NCI-H2227 treated with DMSO at 0.1 percent for 48 hours (cell line): ENCODE results near the gene LYPD5.
A peak's percentile ranks its signal among the peaks of the same experiment; 100 is the strongest.
"Not testable (repeated sequence)": the region's sequence is repeated elsewhere in the genome, so short reads cannot be mapped to it uniquely, and the experiment has no call there.

Experiments
- DNase-seq: peaks from one replicate; lab custom pipeline; 2025; lab: John Stamatoyannopoulos, UW

Gene LYPD5

DNA sequence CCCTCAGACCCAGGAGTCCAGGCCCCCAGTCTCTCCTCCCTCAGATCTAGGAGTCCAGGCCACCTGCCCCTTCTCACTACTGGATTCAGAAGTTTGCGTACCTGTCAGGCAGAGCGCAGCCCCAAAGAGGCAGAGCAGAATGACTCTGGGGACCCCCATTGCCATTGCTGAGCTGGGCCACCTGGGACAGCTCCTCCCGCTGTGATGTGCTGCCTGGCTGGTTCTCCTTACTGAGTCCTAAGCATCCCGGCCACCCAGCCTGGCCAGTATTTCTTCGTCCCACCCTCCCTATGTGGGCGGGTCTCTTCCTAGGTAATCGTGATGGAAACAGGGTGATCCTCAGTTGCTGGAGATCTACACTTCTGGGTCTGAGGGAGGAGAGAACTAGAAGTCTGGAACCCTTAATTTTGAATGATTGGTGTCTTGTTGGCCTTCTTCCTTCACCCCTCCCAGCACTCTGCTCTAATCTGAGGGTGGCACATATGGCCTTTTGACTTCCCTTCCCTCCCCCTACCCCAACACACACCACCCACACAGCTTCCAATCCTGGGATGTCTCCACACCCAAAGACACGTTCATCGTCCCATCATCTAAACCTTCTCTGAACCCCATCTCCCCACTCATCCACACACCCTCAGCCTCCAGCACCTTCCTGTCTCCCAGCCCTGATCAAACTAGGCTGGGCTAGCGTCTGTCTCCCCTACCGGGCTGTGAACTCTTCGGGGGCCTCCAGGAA is at the start of gene LYPD5:
Gene LYPD5, minus strand, starts transcription at position 232 of the 736 bp plus-strand sequence. Its CDS starts 67 bp downstream, at position 165.
- DNase-seq, result no peak

DNA sequence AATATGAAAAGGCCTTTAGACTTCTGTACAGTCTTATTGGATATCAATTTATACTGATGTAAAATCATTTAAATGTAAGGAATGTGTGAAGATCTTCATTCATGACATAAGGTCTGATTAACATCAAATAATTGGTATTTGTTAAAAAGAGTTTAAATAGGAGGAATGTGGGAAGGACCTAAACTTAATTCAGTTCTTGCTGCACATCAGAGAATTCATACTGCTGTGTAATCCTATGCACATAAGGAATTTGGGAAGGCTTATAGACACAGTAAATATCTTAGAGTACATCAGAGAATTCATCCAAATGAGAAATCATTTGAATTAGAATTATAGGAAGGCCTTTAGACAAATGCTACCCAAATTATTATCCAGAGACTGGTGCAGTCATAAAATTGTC is 46.6 kb upstream of the LYPD5 start:
- no peak for DNase-seq

DNA sequence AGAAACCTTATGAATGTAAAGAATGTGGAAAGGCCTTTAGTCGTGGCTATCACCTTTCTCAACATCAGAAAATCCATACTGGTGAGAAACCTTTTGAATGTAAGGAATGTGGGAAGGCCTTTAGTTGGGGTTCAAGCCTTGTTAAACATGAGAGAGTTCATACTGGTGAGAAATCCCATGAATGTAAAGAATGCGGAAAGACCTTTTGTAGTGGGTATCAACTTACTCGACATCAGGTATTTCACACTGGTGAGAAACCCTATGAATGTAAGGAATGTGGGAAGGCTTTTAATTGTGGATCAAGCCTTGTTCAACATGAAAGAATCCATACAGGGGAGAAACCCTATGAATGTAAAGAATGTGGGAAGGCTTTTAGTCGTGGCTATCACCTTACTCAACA is 45.6 kb upstream of the LYPD5 start:
- DNase-seq, result no peak

- no peak for DNase-seq
Measured at GRCh38 chr19:43847246-43847645, 45.0 kb upstream of the LYPD5 start.

GRCh38 chr19:43842007-43842406 is 39.8 kb upstream of the LYPD5 start:
- no peak for DNase-seq

DNA sequence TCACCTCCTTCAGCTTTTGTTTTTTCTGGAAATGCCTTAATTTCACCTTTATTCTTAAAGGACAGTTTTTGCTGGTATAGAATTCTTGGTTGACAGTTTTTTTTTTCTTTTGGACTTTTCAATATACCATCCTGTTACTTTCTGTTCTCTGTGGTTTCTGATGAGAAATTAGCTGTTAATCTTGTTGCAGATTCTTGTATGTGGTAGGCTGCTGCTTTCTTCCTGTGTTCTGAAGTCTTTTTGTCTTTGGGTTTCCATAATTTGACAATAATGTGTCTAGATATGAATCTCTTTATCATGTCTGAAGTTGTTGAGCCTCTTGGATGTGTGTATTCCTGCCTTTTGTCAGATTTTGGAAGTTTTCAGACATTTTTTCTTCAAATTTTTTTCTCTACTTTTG is 36.9 kb upstream of the LYPD5 start:
- DNase-seq, result no peak

GRCh38 chr19:43826787-43827754 is 24.8 kb upstream of the LYPD5 start, which contains the start of gene ZNF283:
Gene ZNF283, plus strand, starts transcription at chr19:43827321. Its CDS starts 6,184 bp downstream, at chr19:43833505.
- peak; percentile 84 for DNase-seq

DNA sequence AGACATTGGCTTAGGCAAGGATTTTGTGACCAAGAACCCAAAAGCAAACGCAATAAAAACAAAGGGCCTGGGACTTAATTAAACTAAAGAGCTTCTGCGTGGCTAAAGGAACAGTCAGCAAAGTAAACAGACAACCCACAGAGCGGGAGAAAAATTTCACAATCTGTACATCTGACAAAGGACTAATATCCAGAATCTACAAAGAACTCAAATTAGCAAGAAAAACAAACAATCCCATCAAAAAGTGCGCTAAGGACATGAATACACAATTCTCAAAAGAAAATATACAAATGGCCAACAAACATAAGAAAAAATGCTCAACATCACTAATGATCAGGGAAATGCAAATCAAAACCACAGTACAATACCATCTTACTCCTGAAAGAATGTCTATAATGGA is 22.3 kb upstream of the LYPD5 start:
- DNase-seq, result not testable (repeated sequence)

GRCh38 chr19:43823856-43824255 is 21.6 kb upstream of the LYPD5 start:
- DNase-seq, result not testable (repeated sequence)

DNA sequence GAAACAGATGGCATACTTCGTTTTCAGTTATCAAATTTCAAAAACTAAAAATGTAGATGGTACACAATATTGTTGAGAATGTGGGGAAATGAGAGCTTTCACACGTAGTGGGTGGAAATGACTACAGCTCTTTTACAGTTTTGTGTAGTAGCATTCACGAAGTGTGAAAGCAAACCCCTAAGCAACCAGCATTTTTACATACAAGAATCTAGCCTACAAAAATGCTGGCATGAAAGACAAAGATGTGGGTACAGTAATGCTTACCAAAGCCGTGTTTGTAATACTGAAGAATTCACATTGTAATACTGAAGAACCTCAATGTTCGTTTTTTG is 18.6 kb upstream of the LYPD5 start:
- no peak for DNase-seq

- DNase-seq, result no peak
Measured at GRCh38 chr19:43820098-43820883, 18.0 kb upstream of the LYPD5 start.

- no peak for DNase-seq
Measured at GRCh38 chr19:43818500-43818899, 16.3 kb upstream of the LYPD5 start.

DNA sequence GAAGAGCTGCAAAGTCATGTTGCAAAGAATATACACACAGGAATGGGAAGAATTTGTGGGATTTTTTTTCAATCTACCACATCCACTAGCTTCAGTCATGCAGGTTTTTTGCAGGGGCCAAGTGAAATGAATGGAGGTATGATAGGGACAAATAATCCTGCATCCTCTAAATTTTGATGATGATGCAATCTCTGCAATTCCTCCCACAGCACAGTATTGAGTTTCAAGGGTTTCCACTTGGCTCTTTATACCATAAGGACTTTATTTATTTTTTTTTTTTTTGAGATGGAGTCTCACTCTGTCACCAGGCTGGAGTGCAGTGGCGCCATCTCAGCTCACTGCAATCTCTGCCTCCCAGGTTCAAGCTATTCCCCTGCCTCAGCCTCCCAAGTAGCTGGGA is 15.2 kb upstream of the LYPD5 start:
- DNase-seq, result not testable (repeated sequence)

DNA sequence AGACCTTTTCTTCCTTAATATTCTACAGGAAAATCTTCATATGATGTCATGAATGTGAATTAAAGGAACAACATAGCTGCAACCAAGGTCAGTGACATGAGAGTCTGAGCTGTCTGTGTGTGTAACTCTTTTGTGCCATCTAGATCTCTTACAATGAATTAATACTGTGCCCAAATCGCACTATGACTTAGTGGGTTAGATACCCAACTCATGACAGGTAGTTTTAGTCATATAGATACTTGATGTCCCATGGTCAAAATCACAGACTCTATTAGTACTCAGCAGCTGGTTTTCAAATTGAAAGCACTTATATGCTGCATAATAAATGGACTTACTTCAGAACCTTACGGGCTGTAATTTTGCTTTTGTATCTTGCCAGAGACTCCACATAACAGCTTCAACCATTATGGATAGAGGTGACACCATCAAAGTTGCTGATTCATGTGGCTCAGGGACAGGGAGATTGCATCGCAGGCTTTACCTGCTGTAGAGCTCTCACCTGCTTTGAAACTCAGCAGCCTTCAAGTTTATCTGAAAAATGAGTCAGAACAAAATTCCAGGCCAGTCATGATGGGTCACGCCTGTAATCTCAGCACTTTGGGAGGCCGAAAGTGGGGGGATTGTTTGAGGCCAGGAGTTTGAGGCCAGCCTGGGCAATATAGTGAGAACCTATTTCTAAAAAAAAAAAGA is 12.6 kb upstream of the LYPD5 start:
- no peak for DNase-seq

DNA sequence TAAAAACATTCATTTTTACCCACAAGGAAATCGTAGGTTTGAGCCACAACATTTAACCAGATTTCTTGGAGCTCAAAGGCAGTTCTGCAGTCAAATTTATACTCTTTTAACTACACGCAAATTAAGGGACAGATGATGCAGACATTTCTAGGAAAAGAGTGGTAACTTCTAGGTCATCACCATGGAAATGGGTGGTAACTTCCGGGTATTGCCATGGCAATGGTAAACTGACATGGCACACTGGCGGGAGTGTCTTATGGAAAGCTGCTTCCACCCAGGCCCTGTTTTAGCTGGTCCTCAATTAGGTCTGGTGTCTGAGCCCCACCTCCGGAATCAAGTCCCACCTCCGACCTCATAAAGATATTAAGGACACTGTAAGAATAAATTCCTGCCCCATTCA is 10.4 kb upstream of the LYPD5 start:
- DNase-seq, result no peak

GRCh38 chr19:43812259-43812658 is 10.0 kb upstream of the LYPD5 start:
- no peak for DNase-seq

DNA sequence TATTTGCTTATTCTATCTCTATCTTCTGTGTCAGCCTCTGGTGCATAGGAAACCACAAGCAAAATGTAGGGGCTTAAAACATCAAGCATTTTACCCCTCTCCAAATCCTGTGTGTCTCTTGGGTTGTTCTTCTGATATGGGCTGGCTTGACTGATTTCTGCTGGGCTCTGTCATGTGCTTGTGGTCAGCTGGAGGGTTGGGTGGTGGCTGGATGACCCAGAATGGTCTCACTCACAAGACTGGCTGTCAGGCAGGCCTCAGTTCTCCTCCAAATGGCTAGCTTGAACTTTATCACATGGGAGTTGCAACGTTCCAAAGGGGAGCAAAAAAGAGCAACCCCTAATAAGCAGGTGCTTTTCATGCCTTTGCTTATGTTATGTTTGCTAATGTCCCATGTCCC is 9.6 kb upstream of the LYPD5 start:
- DNase-seq, result no peak

- DNase-seq, result peak; percentile 5
Measured at GRCh38 chr19:43809762-43810696, 7.8 kb upstream of the LYPD5 start.

GRCh38 chr19:43807651-43808050 is 5.4 kb upstream of the LYPD5 start:
- no peak for DNase-seq

DNA sequence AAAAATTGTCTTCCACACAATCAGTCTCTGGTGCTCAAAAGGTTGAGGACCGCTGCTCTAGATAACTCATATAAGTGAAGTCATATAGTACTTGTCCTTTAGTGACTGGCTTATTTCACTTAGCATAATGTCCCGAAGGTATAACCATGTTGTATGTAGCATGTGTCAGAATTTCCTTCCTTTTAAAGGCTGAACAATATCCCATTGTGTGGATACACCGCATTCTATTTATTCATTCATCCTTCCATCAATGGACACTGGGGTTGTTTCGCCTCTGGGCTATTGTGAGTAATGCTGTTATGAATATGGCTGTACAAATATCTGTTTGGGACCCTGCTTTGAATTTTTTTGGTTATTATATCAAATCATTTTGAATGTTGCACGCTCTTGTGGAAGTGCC is 4.6 kb upstream of the LYPD5 start:
- DNase-seq, result no peak

- not testable (repeated sequence) for DNase-seq
Measured at GRCh38 chr19:43806401-43806800, 4.2 kb upstream of the LYPD5 start.
